H1 (cell line): Measurements from ENCODE around the gene TSFM. TPM values are rescaled to one million over a fixed set of nuclear protein-coding genes. Genes with fewer than 3 reads are reported as not detected.

Experiments
- CTCF ChIA-PET: fragments of 300-600 bp; sonication (Branson Sonifier 250); formaldehyde crosslinking; loops from one replicate; lab custom pipeline; 2021; ENCODE audit not compliant: partially characterized antibody; lab: Charles Lee
- POLR2A ChIA-PET: fragments of 300-600 bp; sonication (Branson Sonifier 250); formaldehyde crosslinking; loops from one replicate; lab custom pipeline; 2021; ENCODE audit warnings: inconsistent platforms; ENCODE audit not compliant: partially characterized antibody; lab: Charles Lee
- DNase-seq, 2 experiments: peaks; one replicate each; pipeline versions ENCODE4 v3.0.0 to v3.0.0-alpha.2; 2010 to 2022; ENCODE audit warnings: low spot score in 2 of 2, low read depth in 1 of 2, mixed read lengths in 1 of 2
- FAIRE-seq: peaks from 2 replicates; lab custom pipeline; 2011; peaks lifted over from hg19 to GRCh38; lab: Jason Lieb, UNC
- H2AFZ ChIP-seq: 2 replicates; pipeline ENCODE4 v1.8.1; 2012; ENCODE audit warnings: low read length, inconsistent platforms
- H2AK5ac ChIP-seq: 2 replicates; pipeline ENCODE4 v1.6.1; 2013; ENCODE audit warnings: low read depth, low read length
- H2BK120ac ChIP-seq: replicated peaks from 2 replicates; pipeline ENCODE3; 2013; ENCODE audit warnings: low read depth, low read length, inconsistent platforms
- H2BK12ac ChIP-seq: 2 replicates; pipeline ENCODE4 v1.6.1; 2013; ENCODE audit warnings: low read depth, low read length
- H2BK15ac ChIP-seq: 2 replicates; pipeline ENCODE4 v1.6.1; 2013; ENCODE audit warnings: low read length
- H2BK20ac ChIP-seq: 2 replicates; pipeline ENCODE4 v1.6.1; 2013; ENCODE audit warnings: low read length
- H2BK5ac ChIP-seq: 2 replicates; pipeline ENCODE4 v1.6.1; 2013; ENCODE audit warnings: low read depth, low read length
- H3K14ac ChIP-seq: 2 replicates; pipeline ENCODE4 v1.6.1; 2013; ENCODE audit warnings: inconsistent platforms; ENCODE audit not compliant: insufficient read length
- H3K18ac ChIP-seq: 2 replicates; pipeline ENCODE4 v1.6.1; 2013; ENCODE audit warnings: low read length; ENCODE audit errors: extremely low read depth
- H3K23ac ChIP-seq: 2 replicates; pipeline ENCODE4 v1.6.1; 2013; ENCODE audit warnings: inconsistent platforms; ENCODE audit not compliant: insufficient read length
- H3K23me2 ChIP-seq: 2 replicates; pipeline ENCODE4 v1.6.1; 2013; ENCODE audit warnings: low read depth, low read length
- H3K27ac ChIP-seq: 2 replicates; pipeline ENCODE4 v1.6.1; 2011; ENCODE audit warnings: low read depth, low read length, inconsistent platforms
- H3K27me3 ChIP-seq, 4 experiments: replicated peaks in 1 of 4; 1 replicate in 1 of 4; 2 replicates in 3 of 4; pipeline versions ENCODE4 v1.6.1 to v1.8.1; 2011 to 2013; ENCODE audit warnings: low read length in 3 of 4, mild to moderate bottlenecking in 3 of 4, inconsistent platforms in 2 of 4, mixed read lengths in 2 of 4, moderate library complexity in 1 of 4; ENCODE audit not compliant: control insufficient read depth in 3 of 4, insufficient read depth in 3 of 4; ENCODE audit errors: extremely low read depth in 1 of 4
- H3K36me3 ChIP-seq, 4 experiments: 2 replicates each; pipeline versions ENCODE4 v1.6.1 to v1.8.1; 2011 to 2013; ENCODE audit warnings: mild to moderate bottlenecking in 4 of 4, low read length in 3 of 4, moderate library complexity in 2 of 4, control low read depth in 1 of 4, inconsistent platforms in 1 of 4; ENCODE audit not compliant: insufficient read depth in 4 of 4, control insufficient read depth in 2 of 4
- H3K4ac ChIP-seq: replicated peaks from 2 replicates; pipeline ENCODE3; 2013; ENCODE audit warnings: low read length, low read depth, mixed read lengths, inconsistent platforms; ENCODE audit not compliant: insufficient read length
- H3K4me1 ChIP-seq, 4 experiments: replicated peaks in 1 of 4; 1 replicate in 1 of 4; 2 replicates in 3 of 4; pipeline versions ENCODE4 v1.6.1 to v1.8.1; 2011 to 2013; ENCODE audit warnings: low read length in 3 of 4, inconsistent platforms in 2 of 4, mixed read lengths in 1 of 4; ENCODE audit not compliant: insufficient read depth in 4 of 4, control insufficient read depth in 3 of 4
- H3K4me2 ChIP-seq, 2 experiments: 2 replicates each; pipeline versions ENCODE4 v1.6.1 to v1.8.1; 2011 to 2013; ENCODE audit warnings: low read depth in 2 of 2, low read length in 2 of 2, control low read depth in 1 of 2, inconsistent platforms in 1 of 2, mild to moderate bottlenecking in 1 of 2; ENCODE audit not compliant: insufficient read depth in 1 of 2
- H3K4me3 ChIP-seq, 4 experiments: fragments of 200-600, 300-600 bp in 1 of 4; sonication (generic), shearing (Covaris generic), sonication (Bioruptor Twin) in 1 of 4; 2 replicates each; pipeline versions ENCODE4 v1.5.1 to v1.8.1; 2011 to 2016; ENCODE audit warnings: low read length in 4 of 4, low read depth in 3 of 4, control low read depth in 2 of 4, inconsistent platforms in 2 of 4, mild to moderate bottlenecking in 2 of 4, mixed read lengths in 1 of 4, moderate library complexity in 1 of 4; ENCODE audit not compliant: insufficient read depth in 2 of 4; ENCODE audit errors: extremely low read depth in 1 of 4
- H3K56ac ChIP-seq: replicated peaks from 2 replicates; pipeline ENCODE3; 2013; ENCODE audit warnings: low read depth, mild to moderate bottlenecking, mixed read lengths, low read length, inconsistent platforms; ENCODE audit not compliant: insufficient read length
- H3K79me1 ChIP-seq: 2 replicates; pipeline ENCODE4 v1.6.1; 2013; ENCODE audit warnings: low read depth, low read length, control low read depth
- H3K79me2 ChIP-seq, 2 experiments: 2 replicates each; pipeline versions ENCODE4 v1.6.1 to v1.8.1; 2012 to 2013; ENCODE audit warnings: low read length in 2 of 2, mild to moderate bottlenecking in 2 of 2, inconsistent platforms in 1 of 2; ENCODE audit not compliant: insufficient read depth in 2 of 2, control insufficient read depth in 1 of 2
- H3K9ac ChIP-seq, 4 experiments: replicated peaks in 1 of 4; 1 replicate in 1 of 4; 2 replicates in 3 of 4; pipeline versions ENCODE4 v1.6.1 to v1.8.1; 2011 to 2013; ENCODE audit warnings: low read depth in 3 of 4, low read length in 3 of 4, control low read depth in 2 of 4, mild to moderate bottlenecking in 2 of 4, moderate library complexity in 2 of 4, inconsistent platforms in 1 of 4; ENCODE audit errors: extremely low read depth in 1 of 4
- H3K9me3 ChIP-seq, 2 experiments: 2 replicates each; pipeline versions ENCODE4 v1.6.1 to v1.8.1; 2012 to 2013; ENCODE audit warnings: mild to moderate bottlenecking in 2 of 2, moderate library complexity in 2 of 2, control low read depth in 1 of 2, inconsistent platforms in 1 of 2, low read depth in 1 of 2, low read length in 1 of 2, mixed read lengths in 1 of 2; ENCODE audit not compliant: insufficient read depth in 2 of 2
- H4K20me1 ChIP-seq, 2 experiments: replicated peaks in 1 of 2; 2 replicates each; pipeline versions ENCODE3 to v1.8.1; 2011 to 2013; ENCODE audit warnings: inconsistent platforms in 2 of 2, low read length in 2 of 2, mild to moderate bottlenecking in 1 of 2; ENCODE audit not compliant: insufficient read depth in 2 of 2, control insufficient read depth in 1 of 2
- H4K5ac ChIP-seq: 2 replicates; pipeline ENCODE4 v1.6.1; 2013; ENCODE audit warnings: low read length, low read depth, mixed read lengths, inconsistent platforms; ENCODE audit not compliant: insufficient read length
- H4K8ac ChIP-seq: 2 replicates; pipeline ENCODE4 v1.8.0; 2013; ENCODE audit warnings: mild to moderate bottlenecking, moderate library complexity, low read length, inconsistent platforms; ENCODE audit not compliant: insufficient read depth; ENCODE audit errors: extremely low read depth
- H4K91ac ChIP-seq: replicated peaks from 2 replicates; pipeline ENCODE3; 2013; ENCODE audit warnings: low read length, mixed read lengths, inconsistent platforms; ENCODE audit not compliant: insufficient read length
- CHD1 ChIP-seq: IDR thresholded peaks from 2 replicates; pipeline ENCODE4 v1.6.1; 2012; ENCODE audit warnings: low read depth, low read length, improper control_type of control experiment
- NANOG ChIP-seq: IDR thresholded peaks from 2 replicates; pipeline ENCODE4 v1.6.1; 2011; ENCODE audit warnings: low read length, low read depth, mild to moderate bottlenecking, inconsistent platforms; ENCODE audit not compliant: insufficient read depth, poor library complexity, severe bottlenecking
- POLR2AphosphoS5 ChIP-seq: IDR thresholded peaks from 2 replicates; pipeline ENCODE4 v1.6.1; 2011; ENCODE audit warnings: low read depth, low read length
- RNF2 ChIP-seq: fragments of 200-900, 300-1000 bp; sonication (generic); IDR thresholded peaks from 2 replicates; pipeline ENCODE4 v1.7.1; 2016; ENCODE audit warnings: borderline replicate concordance, low read depth, mild to moderate bottlenecking, antibody characterized with exemption, low read length; ENCODE audit not compliant: poor library complexity, severe bottlenecking; ENCODE audit errors: missing control alignments
- SUZ12 ChIP-seq: fragments of 200-600 bp; sonication (generic); IDR thresholded peaks from 2 replicates; pipeline ENCODE4 v1.6.1; 2012; ENCODE audit warnings: mild to moderate bottlenecking, inconsistent platforms, low read length, moderate library complexity, mixed read lengths
- TAF1 ChIP-seq: IDR thresholded peaks from 2 replicates; pipeline ENCODE4 v1.6.1; 2011; ENCODE audit warnings: mild to moderate bottlenecking, low read depth, low read length
- TCF12 ChIP-seq: IDR thresholded peaks from 2 replicates; pipeline ENCODE4 v1.6.1; 2011; ENCODE audit warnings: low read depth, mild to moderate bottlenecking, low read length
- USF2 ChIP-seq: IDR thresholded peaks from 2 replicates; pipeline ENCODE4 v1.6.1; 2011; ENCODE audit warnings: low read length, improper control_type of control experiment
- YY1 ChIP-seq: IDR thresholded peaks from 2 replicates; pipeline ENCODE4 v1.6.1; 2011; ENCODE audit warnings: low read depth, mild to moderate bottlenecking, low read length
- WGBS, 2 experiments: shearing (Covaris generic) in 1 of 2; methylation state at CpG; one replicate each; pipeline versions ENCODE4 v1.1.6 to v1.1.7; 2013 to 2015; ENCODE audit warnings: low lambda C conversion rate in 2 of 2, mixed read lengths in 2 of 2, inconsistent platforms in 1 of 2, low coverage in 1 of 2, missing lambda C conversion rate in 1 of 2; ENCODE audit not compliant: insufficient replicate concordance in 2 of 2, insufficient coverage in 1 of 2, insufficient read length in 1 of 2; ENCODE audit errors: extremely low coverage in 1 of 2, missing lambda C conversion rate in 1 of 2; 5-methylcytosine and 5-hydroxymethylcytosine counted together
- polyA plus RNA-seq, 7 experiments: library from polyadenylated mRNA; depleted of rRNA in 3 of 7; stranded (reverse) in 5 of 7; unstranded in 2 of 7; fragments of >200 nt in 5 of 7; fragments of 200-250 nt in 2 of 7; gene quantifications; 1 replicate in 5 of 7; 2 replicates in 1 of 7; 4 replicates in 1 of 7; pipeline versions ENCODE4 v1.2.1 to v1.2.3, GENCODE V29; 2011 to 2013; ENCODE audit warnings: missing spikeins in 2 of 7, mixed read lengths in 2 of 7
- total RNA-seq: library from RNA; stranded (reverse); fragmentation: NEBNext Ultra II Directional; extraction: Animal tissue kit (Norgen Biotek cat#: 25700); gene quantifications from 2 replicates; pipeline ENCODE4 v1.2.1, GENCODE V29; 2021
- TF ChIP-seq, protein P1 (sequence below): IDR thresholded peaks from 2 replicates; pipeline ENCODE4 v1.6.1; 2012; ENCODE audit warnings: low read length, inconsistent platforms

TSFM gene
- total and polyA plus RNA-seq, 2 of the 8 experiments (the other 6 are each of a cell fraction or from before 2014, with no cell fraction given) = 17.4 to 49.8 TPM

DNA sequence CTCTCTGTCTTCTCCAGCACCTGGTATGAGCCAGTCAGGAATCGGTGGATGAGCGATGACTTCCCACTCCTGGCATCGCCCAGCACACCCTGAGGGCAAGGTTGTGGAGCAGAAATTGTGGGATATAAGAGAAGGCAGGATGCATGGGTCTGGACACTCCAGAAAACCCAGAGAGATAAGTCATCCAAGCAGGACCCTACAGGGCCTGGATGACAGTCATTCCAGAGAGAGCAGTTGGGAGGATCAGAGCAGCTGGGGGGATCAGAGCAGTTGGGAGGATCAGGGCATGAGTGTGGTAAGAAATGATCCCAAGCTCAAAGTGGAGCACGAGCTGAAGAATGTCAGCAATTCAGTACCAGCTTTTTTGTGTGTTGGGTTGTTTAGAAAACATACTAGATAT is 48.0 kb upstream of the TSFM start:
- Histone ChIP-seq H3K23me2 (peaks cover 2% of the 10 kb centered on the region; the same call in 1 of the 2 replicates), H2BK120ac (no peak overlapping the region), H2AK5ac (no peak overlapping the region), H3K9me3 (no peaks in the 10 kb centered on the region; a peak in 1 of 4 replicates), H3K27ac (no peak overlapping the region), H2BK5ac (no peak overlapping the region), H4K91ac (no peak overlapping the region), H4K5ac (no peak overlapping the region), H3K18ac (no peak overlapping the region), H3K14ac (no peak overlapping the region), H3K36me3 (peaks cover 0 to 6% (median 0%) of the 10 kb centered on the region in 4 experiments; a peak in 1 of 8 replicates), H3K23ac (no peak overlapping the region), H2BK12ac (no peak overlapping the region), H3K79me2 (no peaks in the 10 kb centered on the region), H3K4me1 (peaks cover 6 to 27% (median 11%) of the 10 kb centered on the region in 4 experiments; a peak in 6 of 7 replicates), H2AFZ (no peak overlapping the region), H2BK15ac (no peak overlapping the region), H3K4ac (no peak overlapping the region), H2BK20ac (no peak overlapping the region), H3K27me3 (peaks cover 43 to 97% (median 83%) of the 10 kb centered on the region in 4 experiments), H3K9ac (no peak overlapping the region), H4K20me1 (peaks cover 0 to 17% of the 10 kb centered on the region in 2 experiments), H3K4me2 (no peak overlapping the region; a peak in 1 of 4 replicates), H3K4me3 (no peak overlapping the region), H3K56ac (no peak overlapping the region), H4K8ac (no peak overlapping the region), H3K79me1 (no peaks in the 10 kb centered on the region)
- CTCF ChIA-PET = interaction anchor here (0.9 to 11.2 kb wide), 11 partner anchors 11 to 152 kb away, joined by 4 to 149 read pairs (median 8); partner anchors contain the start of gene B4GALNT1
- DNase-seq = no peak
- POLR2A ChIA-PET = interaction anchor here (1.3 to 5.2 kb wide), 7 partner anchors 10 to 207 kb away, joined by 3 to 59 read pairs (median 4); partner anchors contain the start of genes ARHGEF25, EEF1AKMT3 and METTL1
- no peak for FAIRE-seq
- WGBS, 2 experiments = 86% methylated on average over 4 of the region's 4 CpGs; no CpG with 5 or more reads in 1 of the 2 experiments
- TF ChIP-seq NANOG (no peak), SUZ12 (no peak), RNF2 (no peak), TCF12 (no peak), POLR2AphosphoS5 (no peak), USF2 (no peak), YY1 (no peak), TAF1 (no peak), CHD1 (no peak)
- TF ChIP-seq, protein P1, sequence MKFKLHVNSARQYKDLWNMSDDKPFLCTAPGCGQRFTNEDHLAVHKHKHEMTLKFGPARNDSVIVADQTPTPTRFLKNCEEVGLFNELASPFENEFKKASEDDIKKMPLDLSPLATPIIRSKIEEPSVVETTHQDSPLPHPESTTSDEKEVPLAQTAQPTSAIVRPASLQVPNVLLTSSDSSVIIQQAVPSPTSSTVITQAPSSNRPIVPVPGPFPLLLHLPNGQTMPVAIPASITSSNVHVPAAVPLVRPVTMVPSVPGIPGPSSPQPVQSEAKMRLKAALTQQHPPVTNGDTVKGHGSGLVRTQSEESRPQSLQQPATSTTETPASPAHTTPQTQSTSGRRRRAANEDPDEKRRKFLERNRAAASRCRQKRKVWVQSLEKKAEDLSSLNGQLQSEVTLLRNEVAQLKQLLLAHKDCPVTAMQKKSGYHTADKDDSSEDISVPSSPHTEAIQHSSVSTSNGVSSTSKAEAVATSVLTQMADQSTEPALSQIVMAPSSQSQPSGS = no peak
